Measurements from ENCODE around the gene ARHGEF25. TPM values are rescaled to one million over a fixed set of nuclear protein-coding genes. Genes with fewer than 3 reads are reported as not detected.

Gene ARHGEF25
- total RNA-seq, 3 donors from 2014 or later (not counting 1 experiment from before 2014, with no cell fraction given), result 3.1 to 6.5 (median 5.1) TPM

DNA sequence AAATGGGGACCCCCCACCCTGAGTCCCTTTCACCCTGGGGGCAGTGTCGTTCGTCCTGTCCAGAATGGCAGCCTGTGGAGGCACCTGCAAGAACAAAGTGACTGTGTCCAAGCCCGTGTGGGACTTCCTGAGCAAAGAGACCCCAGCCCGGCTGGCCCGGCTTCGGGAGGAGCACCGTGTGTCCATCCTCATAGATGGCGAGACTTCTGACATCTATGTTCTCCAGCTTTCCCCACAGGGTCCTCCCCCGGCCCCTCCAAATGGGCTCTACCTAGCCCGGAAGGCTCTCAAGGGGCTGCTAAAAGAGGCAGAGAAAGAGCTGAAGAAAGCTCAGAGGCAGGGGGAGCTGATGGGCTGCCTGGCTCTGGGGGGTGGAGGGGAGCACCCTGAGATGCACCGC lies 4.4 kb upstream of the ARHGEF25 start:
- peak overlapping the region; percentile 53 to 92 for H3K27ac Mint-ChIP-seq
- Histone ChIP-seq H3K27me3 (ENCODE audit: control insufficient read depth, insufficient read depth, low read length) (no peaks in the 10 kb centered on the region), H3K36me3 (ENCODE audit: control insufficient read depth, insufficient read depth, low read length) (peaks cover 11% of the 10 kb centered on the region), H3K9me3 (ENCODE audit: control insufficient read depth, insufficient read depth, low read length) (no peaks in the 10 kb centered on the region), H3K4me1 (ENCODE audit: control insufficient read depth, insufficient read depth, low read length) (peaks cover 46% of the 10 kb centered on the region), H3K27ac (ENCODE audit: low read length) (no peak overlapping the region), H3K4me3 (ENCODE audit: low read length) (no peak overlapping the region)
- WGBS (ENCODE audit: insufficient coverage), result 96% methylated on average over 10 of the region's 11 CpGs
- no peaks in the 10 kb centered on the region for H3K27me3 Mint-ChIP-seq (ENCODE audit: low read depth in 2 of 2)
- DNase-seq (no peak), ATAC-seq (no peak)
- no peaks in the 10 kb centered on the region for H3K9me3 Mint-ChIP-seq
- H3K4me3 Mint-ChIP-seq, result peak overlapping the region; percentile 25
- H3K36me3 Mint-ChIP-seq, result no peaks in the 10 kb centered on the region
- TF ChIP-seq CTCF (IDR thresholded peaks at IDR 0.05), result no peak
- H3K4me1 Mint-ChIP-seq, result peaks cover 40 to 60% of the 10 kb centered on the region in 2 donors
- intact Hi-C loops (cut with micrococcal nuclease), result no loop called here

- DNase-seq, result no peak
- H3K9me3 Mint-ChIP-seq, result no peaks in the 10 kb centered on the region
- H3K4me1 Mint-ChIP-seq, result peaks cover 31 to 47% of the 10 kb centered on the region in 2 donors
- H3K36me3 Mint-ChIP-seq, result no peaks in the 10 kb centered on the region
- Histone ChIP-seq H3K27ac (ENCODE audit: low read length) (no peak overlapping the region), H3K4me1 (ENCODE audit: control insufficient read depth, insufficient read depth, low read length) (peaks cover 45% of the 10 kb centered on the region), H3K9me3 (ENCODE audit: control insufficient read depth, insufficient read depth, low read length) (no peaks in the 10 kb centered on the region), H3K4me3 (ENCODE audit: low read length) (no peak overlapping the region), H3K36me3 (ENCODE audit: control insufficient read depth, insufficient read depth, low read length) (peaks cover 4% of the 10 kb centered on the region), H3K27me3 (ENCODE audit: control insufficient read depth, insufficient read depth, low read length) (peaks cover 5% of the 10 kb centered on the region)
- no peaks in the 10 kb centered on the region for H3K27me3 Mint-ChIP-seq (ENCODE audit: low read depth in 2 of 2)
- no peak overlapping the region for H3K4me3 Mint-ChIP-seq
- 96% methylated on average over 12 of the region's 12 CpGs for WGBS (ENCODE audit: insufficient coverage)
- no peak for ATAC-seq
- intact Hi-C loops (cut with micrococcal nuclease), result no loop called here
- TF ChIP-seq CTCF (IDR thresholded peaks at IDR 0.05), result no peak
- H3K27ac Mint-ChIP-seq, result peak overlapping the region in 1 of 2 donors; percentile 6
These were observed 3.1 kb upstream of the ARHGEF25 start for GRCh38 chr12:57607958-57608663.

DNA sequence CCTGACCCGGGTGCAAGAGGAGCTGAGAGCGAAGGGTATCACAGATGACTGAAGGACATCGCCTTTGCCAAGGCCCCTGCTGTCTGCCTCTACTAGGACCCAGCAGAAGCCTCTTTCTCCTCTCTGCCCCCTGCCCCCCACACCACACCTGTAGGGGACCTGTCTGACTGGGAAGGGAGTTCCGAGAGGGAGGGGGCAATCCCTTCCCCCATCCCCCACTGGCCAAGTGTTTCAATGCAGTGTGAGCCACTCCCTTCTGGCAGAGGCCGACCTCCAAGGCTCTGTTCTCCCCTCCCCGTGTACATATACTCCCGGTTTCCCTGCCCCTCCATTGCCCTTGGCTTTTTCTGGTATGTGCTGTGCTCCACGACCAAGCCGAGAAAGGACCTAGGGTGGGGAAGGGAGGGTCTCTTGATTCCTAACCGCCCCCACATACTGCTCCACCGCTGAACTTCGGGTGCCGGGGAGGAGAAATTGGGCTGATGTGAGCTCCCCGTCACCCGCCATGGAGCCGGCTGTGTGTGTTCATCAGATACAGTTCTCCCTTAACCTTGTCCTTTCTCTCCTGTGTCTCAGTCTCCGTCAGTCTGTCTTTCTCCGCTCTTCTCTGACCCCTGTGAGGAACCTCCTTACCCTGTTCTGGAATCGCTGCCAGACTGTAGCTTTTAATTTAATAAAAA lies 2.0 kb upstream of the ARHGEF25 start:
- H3K4me3 Mint-ChIP-seq, result no peak overlapping the region
- Histone ChIP-seq H3K4me3 (ENCODE audit: low read length) (no peak overlapping the region), H3K27me3 (ENCODE audit: control insufficient read depth, insufficient read depth, low read length) (peaks cover 5% of the 10 kb centered on the region), H3K36me3 (ENCODE audit: control insufficient read depth, insufficient read depth, low read length) (peaks cover 4% of the 10 kb centered on the region), H3K27ac (ENCODE audit: low read length) (no peak overlapping the region), H3K9me3 (ENCODE audit: control insufficient read depth, insufficient read depth, low read length) (no peaks in the 10 kb centered on the region), H3K4me1 (ENCODE audit: control insufficient read depth, insufficient read depth, low read length) (peaks cover 44% of the 10 kb centered on the region)
- 95% methylated on average over 16 of the region's 19 CpGs for WGBS (ENCODE audit: insufficient coverage)
- H3K27ac Mint-ChIP-seq, result no peak overlapping the region
- no peak for TF ChIP-seq CTCF (IDR thresholded peaks at IDR 0.05)
- peaks cover 19 to 36% of the 10 kb centered on the region in 2 donors for H3K4me1 Mint-ChIP-seq
- intact Hi-C loops (cut with micrococcal nuclease), result no loop called here
- no peaks in the 10 kb centered on the region for H3K36me3 Mint-ChIP-seq
- H3K27me3 Mint-ChIP-seq (ENCODE audit: low read depth in 2 of 2), result no peaks in the 10 kb centered on the region
- H3K9me3 Mint-ChIP-seq, result no peaks in the 10 kb centered on the region
- ATAC-seq (no peak), DNase-seq (no peak)

Measured in natural killer cell (primary cell).